GM12878 (cell line): ENCODE measurements around the gene UMOD.
"Not testable (repeated sequence)": the region's sequence is repeated elsewhere in the genome, so short reads cannot be mapped to it uniquely, and the experiment has no call there.

Experiments
- ATF2 ChIP-seq: IDR thresholded peaks from 2 replicates; pipeline ENCODE4 v1.6.1; 2012; ENCODE audit warnings: low read length, inconsistent platforms
- ATF3 ChIP-seq: IDR thresholded peaks from 2 replicates; pipeline ENCODE4 v1.6.1; 2011; ENCODE audit warnings: low read depth, mild to moderate bottlenecking, low read length, moderate library complexity, borderline replicate concordance; ENCODE audit errors: extremely low read depth
- CTCF ChIP-seq, 3 experiments: IDR thresholded peaks in 2 of 3; conservative IDR thresholded peaks in 1 of 3; 2 replicates each; pipeline ENCODE4 v1.5.1; 2011; ENCODE audit warnings: low read depth in 3 of 3, low read length in 3 of 3, mild to moderate bottlenecking in 3 of 3, control low read depth in 2 of 3, moderate library complexity in 2 of 3, inconsistent platforms in 1 of 3, mixed read lengths in 1 of 3; ENCODE audit not compliant: control insufficient read depth in 2 of 3, insufficient read depth in 1 of 3; ENCODE audit errors: extremely low read depth in 1 of 3
- JUNB ChIP-seq: IDR thresholded peaks from 2 replicates; pipeline ENCODE4 v1.6.1; 2016; ENCODE audit warnings: antibody characterized with exemption, mild to moderate bottlenecking
- STAT1 ChIP-seq: fragments of 450-650 bp; conservative IDR thresholded peaks from 2 replicates; pipeline ENCODE4 v1.6.1; 2014; ENCODE audit warnings: antibody characterized with exemption, mild to moderate bottlenecking
- TCF12 ChIP-seq: IDR thresholded peaks from 2 replicates; pipeline ENCODE4 v1.6.1; 2011; ENCODE audit warnings: low read depth, mild to moderate bottlenecking, low read length
- ZNF274 ChIP-seq: IDR thresholded peaks from one replicate; pipeline ENCODE4 v1.8.0; 2011; ENCODE audit not compliant: insufficient read length, insufficient read depth

- TF ChIP-seq ATF3; STAT1; JUNB; ATF2; ZNF274; CTCF (IDR thresholded peaks at IDR 0.05 in 2 of 3, conservative IDR thresholded peaks at IDR 0.05 in 1 of 3; ENCODE audit: control insufficient read depth in 2 of 3, extremely low read depth in 1 of 3, insufficient read depth in 1 of 3, low read depth in 3 of 3, low read length in 3 of 3); TCF12: not testable (repeated sequence)
Measured at GRCh38 chr16:20321051-20321450, 31.5 kb downstream of the UMOD start.
